ENCODE data around the gene MMD2. TPM values are rescaled to one million over a fixed set of nuclear protein-coding genes. Genes with fewer than 3 reads are reported as not detected.

The MMD2 gene
- total and polyA plus RNA-seq, 2 donors (not counting 3 experiments of a cell fraction or from before 2014, with no cell fraction given) = not detected

GRCh38 chr7:4964506-4964905 lies 5.5 kb upstream of the MMD2 start:
- TF ChIP-seq FOS (IDR thresholded peaks at IDR 0.05; ENCODE audit: borderline replicate concordance, insufficient read depth, low read length) = no peak
- no peak for TF ChIP-seq POLR2AphosphoS5 (IDR thresholded peaks at IDR 0.05; ENCODE audit: insufficient read depth, low read depth, low read length)
- no peak for TF ChIP-seq POLR2A (IDR thresholded peaks at IDR 0.05; ENCODE audit: low read depth, low read length)
- no peak for TF ChIP-seq GATA2 (IDR thresholded peaks at IDR 0.05; ENCODE audit: insufficient read depth, insufficient read length, low read depth, low read length)
- TF ChIP-seq JUN (IDR thresholded peaks at IDR 0.05; ENCODE audit: borderline replicate concordance, insufficient read depth, insufficient read length, low read depth) = no peak
- no peak for TF ChIP-seq EZH2 (IDR thresholded peaks at IDR 0.05; ENCODE audit: borderline replicate concordance, low read depth, low read length, severe bottlenecking)
- TF ChIP-seq, protein P1, sequence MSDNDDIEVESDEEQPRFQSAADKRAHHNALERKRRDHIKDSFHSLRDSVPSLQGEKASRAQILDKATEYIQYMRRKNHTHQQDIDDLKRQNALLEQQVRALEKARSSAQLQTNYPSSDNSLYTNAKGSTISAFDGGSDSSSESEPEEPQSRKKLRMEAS (IDR thresholded peaks at IDR 0.05; ENCODE audit: insufficient read depth, insufficient read length) = no peak
- no peak for TF ChIP-seq CTCF (IDR thresholded peaks at IDR 0.05; ENCODE audit: extremely low read depth in 1 of 2, insufficient read depth in 1 of 2, low read depth in 1 of 2, low read length in 2 of 2)
- no peak for TF ChIP-seq MYC (IDR thresholded peaks at IDR 0.05; ENCODE audit: low read depth, low read length)
- no TSS peak for BruUV-seq (replicated peaks)
- H4K20me1 ChIP-seq (replicated peaks; ENCODE audit: control insufficient read depth, extremely low read depth, insufficient read depth, low read length) = no peaks in the 10 kb centered on the region
- H3K27ac ChIP-seq (ENCODE audit: insufficient read depth, low read depth, low read length) = no peak overlapping the region
- no peaks in the 10 kb centered on the region for H3K36me3 ChIP-seq (ENCODE audit: control insufficient read depth in 2 of 2, extremely low read depth in 1 of 2, insufficient read depth in 2 of 2, low read length in 2 of 2)
- dilution Hi-C loops (cut with MboI; ENCODE audit: extremely low pct_ligation_motif_present, low sequenced_read_pairs) (no loop called here), intact Hi-C loops (cut with micrococcal nuclease) (no loop called here)
- ChIA-PET POLR2A (no interaction called here), CTCF (interaction anchor here (2.4 kb wide), 1 partner anchor 10 kb away, joined by 6 read pairs; no protein-coding TSS in a partner anchor)
- no peak for FAIRE-seq
- H3K4me3 ChIP-seq (replicated peaks in 1 of 3; ENCODE audit: insufficient read depth in 1 of 3, low read depth in 1 of 3, low read length in 3 of 3) = no peak overlapping the region
- H3K4me1 ChIP-seq (ENCODE audit: control insufficient read depth, extremely low read depth, insufficient read depth, low read length) = no peaks in the 10 kb centered on the region
- no peaks in the 10 kb centered on the region for H3K79me2 ChIP-seq (ENCODE audit: control insufficient read depth, insufficient read depth, low read length)
- no peak overlapping the region for H2AFZ ChIP-seq (ENCODE audit: low read depth, low read length)
- no peak overlapping the region for H3K4me2 ChIP-seq (ENCODE audit: insufficient read depth, low read length)
- DNase-seq (ENCODE audit: low read depth, low spot score) = no peak
- H3K9ac ChIP-seq (replicated peaks; ENCODE audit: extremely low read depth, insufficient read depth, low read length) = no peak overlapping the region
- H3K27me3 ChIP-seq (ENCODE audit: control insufficient read depth in 2 of 2, insufficient read depth in 2 of 2, low read length in 2 of 2) = no peaks in the 10 kb centered on the region
- no peaks in the 10 kb centered on the region for H3K9me1 ChIP-seq (replicated peaks; ENCODE audit: control insufficient read depth, extremely low read depth, insufficient read depth, low read length)
- H3K9me3 ChIP-seq (replicated peaks; ENCODE audit: control insufficient read depth, insufficient read depth, low read length) = no peaks in the 10 kb centered on the region
